Esophagus muscularis mucosa (tissue), 4 donors: ENCODE measurements around the gene DISC1. TPM values are rescaled to one million over a fixed set of nuclear protein-coding genes. Genes with fewer than 3 reads are reported as not detected.

Source experiments
- DNase-seq: peaks from one replicate; pipeline ENCODE4 v3.0.0-alpha.2; 2017; ENCODE audit errors: extremely low spot score
- H3K27ac ChIP-seq, 4 donors: fragments of 200-600 bp; sonication (generic); replicated peaks in 1 of 4; 1 replicate in 3 of 4; 2 replicates in 1 of 4; pipeline ENCODE4 v1.5.1; 2016 to 2019; ENCODE audit warnings: mild to moderate bottlenecking in 1 of 4
- H3K27me3 ChIP-seq, 4 donors: fragments of 200-600 bp; sonication (generic); one replicate each; pipeline versions ENCODE4 v1.5.1 to v1.6.0; 2016 to 2019
- H3K36me3 ChIP-seq, 4 donors: fragments of 200-600 bp; sonication (generic); one replicate each; pipeline ENCODE4 v1.5.1; 2016 to 2019
- H3K4me1 ChIP-seq, 4 donors: fragments of 200-600 bp; sonication (generic); one replicate each; pipeline ENCODE4 v1.5.1; 2016 to 2019
- H3K4me3 ChIP-seq, 4 donors: fragments of 200-600 bp; sonication (generic); 1 replicate in 2 of 4; 2 replicates in 2 of 4; pipeline ENCODE4 v1.5.1; 2016 to 2019; ENCODE audit warnings: mild to moderate bottlenecking in 4 of 4, moderate library complexity in 1 of 4
- H3K9me3 ChIP-seq, 4 donors: fragments of 200-600 bp; sonication (generic); 1 replicate in 3 of 4; 2 replicates in 1 of 4; pipeline ENCODE4 v1.5.1; 2016 to 2019
- CTCF ChIP-seq, 3 experiments: fragments of 200-600 bp in 2 of 3; fragments of 450-650 bp in 1 of 3; sonication (generic) in 2 of 3; IDR thresholded peaks; one replicate each; pipeline ENCODE4 v1.5.1; 2017 to 2019; ENCODE audit warnings: antibody characterized with exemption in 3 of 3, mild to moderate bottlenecking in 2 of 3, moderate library complexity in 1 of 3
- EP300 ChIP-seq: sonication (generic); formaldehyde crosslinking; IDR thresholded peaks from one replicate; pipeline ENCODE4 v1.6.1; 2017; ENCODE audit warnings: antibody characterized with exemption
- POLR2A ChIP-seq: fragments of 450-650 bp; IDR thresholded peaks from one replicate; pipeline ENCODE4 v1.6.1; 2017; ENCODE audit warnings: antibody characterized with exemption, moderate library complexity, mild to moderate bottlenecking, low read depth
- POLR2AphosphoS5 ChIP-seq, 2 donors: sonication (generic); formaldehyde crosslinking; IDR thresholded peaks; one replicate each; pipeline ENCODE4 v1.6.1; 2017; ENCODE audit warnings: antibody characterized with exemption in 2 of 2
- WGBS: methylation state at CpG from one replicate; pipeline ENCODE4 v1.1.5; 2018; 5-methylcytosine and 5-hydroxymethylcytosine counted together
- intact Hi-C: fragments of 100-400 bp; cut with DNase I; formaldehyde crosslinking; loops from one replicate; pipeline ENCODE4 v1.15.1; 2023
- total RNA-seq, 4 donors: library from RNA; depleted of rRNA; stranded (reverse); fragments of >200 nt; gene quantifications; one replicate each; pipeline versions ENCODE4 v1.1.0 to v1.2.1, GENCODE V29; 2016

The DISC1 gene
- total RNA-seq, 4 donors from 2014 or later = 5.3 to 6.6 (median 6.2) TPM

GRCh38 chr1:231750818-231751362, 124.3 kb downstream of the DISC1 start:
- 78% methylated on average over 3 of the region's 3 CpGs for WGBS
- Histone ChIP-seq H3K27me3 (no peaks in the 10 kb centered on the region), H3K9me3 (peaks cover 0 to 18% (median 14%) of the 10 kb centered on the region in 4 donors), H3K36me3 (peaks cover 0 to 23% (median 10%) of the 10 kb centered on the region in 4 donors), H3K27ac (no peak overlapping the region), H3K4me1 (peaks cover 0 to 5% (median 2%) of the 10 kb centered on the region in 4 donors), H3K4me3 (no peak overlapping the region)
- TF ChIP-seq POLR2AphosphoS5 (IDR thresholded peaks at IDR 0.05) = no peak
- TF ChIP-seq CTCF (IDR thresholded peaks at IDR 0.05) = no peak
- no peak for TF ChIP-seq EP300
- TF ChIP-seq POLR2A = no peak
- intact Hi-C loops = no loop called here
- DNase-seq = no peak

- intact Hi-C loops = no loop called here
- Histone ChIP-seq H3K4me3 (no peak overlapping the region), H3K9me3 (peaks cover 0 to 18% (median 14%) of the 10 kb centered on the region in 4 donors), H3K36me3 (peaks cover 0 to 23% (median 10%) of the 10 kb centered on the region in 4 donors), H3K27ac (no peak overlapping the region), H3K27me3 (no peaks in the 10 kb centered on the region), H3K4me1 (peaks cover 0 to 5% (median 2%) of the 10 kb centered on the region in 4 donors)
- TF ChIP-seq POLR2AphosphoS5 (IDR thresholded peaks at IDR 0.05) = no peak
- TF ChIP-seq POLR2A = no peak
- TF ChIP-seq EP300 = no peak
- TF ChIP-seq CTCF (IDR thresholded peaks at IDR 0.05) = no peak
- DNase-seq = no peak
Observed at GRCh38 chr1:231751415-231751814, 124.8 kb downstream of the DISC1 start.

- 91% methylated on average over 3 of the region's 3 CpGs for WGBS
- intact Hi-C loops = no loop called here
- H3K4me1 ChIP-seq = peaks cover 0 to 10% (median 4%) of the 10 kb centered on the region in 4 donors
- H3K27me3 ChIP-seq = no peaks in the 10 kb centered on the region
- DNase-seq = no peak
- H3K4me3 ChIP-seq = no peak overlapping the region
- TF ChIP-seq POLR2A (no peak), CTCF (IDR thresholded peaks at IDR 0.05) (no peak), POLR2AphosphoS5 (IDR thresholded peaks at IDR 0.05) (no peak), EP300 (no peak)
- H3K36me3 ChIP-seq = peaks cover 0 to 23% (median 10%) of the 10 kb centered on the region in 4 donors
- no peak overlapping the region for H3K27ac ChIP-seq
- H3K9me3 ChIP-seq = peaks cover 0 to 18% (median 14%) of the 10 kb centered on the region in 4 donors
Observed at GRCh38 chr1:231753313-231753712, 126.7 kb downstream of the DISC1 start.

GRCh38 chr1:231757101-231757404, 130.5 kb downstream of the DISC1 start:
- Histone ChIP-seq H3K36me3 (peaks cover 0 to 13% (median 7%) of the 10 kb centered on the region in 4 donors), H3K4me1 (peaks cover 0 to 4% (median 2%) of the 10 kb centered on the region in 4 donors), H3K27me3 (no peaks in the 10 kb centered on the region), H3K27ac (no peak overlapping the region), H3K4me3 (no peak overlapping the region), H3K9me3 (peaks cover 0 to 18% (median 14%) of the 10 kb centered on the region in 4 donors)
- no peak for DNase-seq
- intact Hi-C loops = no loop called here
- no peak for TF ChIP-seq CTCF (IDR thresholded peaks at IDR 0.05)
- no peak for TF ChIP-seq EP300
- TF ChIP-seq POLR2A = no peak
- no peak for TF ChIP-seq POLR2AphosphoS5 (IDR thresholded peaks at IDR 0.05)
- 45% methylated on average over 2 of the region's 2 CpGs for WGBS

GRCh38 chr1:231757759-231758158, 131.2 kb downstream of the DISC1 start:
- intact Hi-C loops = no loop called here
- TF ChIP-seq EP300 (no peak), CTCF (IDR thresholded peaks at IDR 0.05) (no peak), POLR2A (no peak), POLR2AphosphoS5 (IDR thresholded peaks at IDR 0.05) (no peak)
- 98% methylated on average over 8 of the region's 8 CpGs for WGBS

More at GRCh38 chr1:231757759-231758158, 131.2 kb downstream of the DISC1 start:
- H3K4me1 ChIP-seq = peaks cover 0 to 4% (median 2%) of the 10 kb centered on the region in 4 donors
- H3K9me3 ChIP-seq = peaks cover 0 to 16% (median 12%) of the 10 kb centered on the region in 4 donors
- H3K36me3 ChIP-seq = peaks cover 0 to 12% (median 3%) of the 10 kb centered on the region in 4 donors
- H3K4me3 ChIP-seq = no peak overlapping the region
- H3K27ac ChIP-seq = no peak overlapping the region
- no peaks in the 10 kb centered on the region for H3K27me3 ChIP-seq
- DNase-seq = no peak
